Measurements from ENCODE around the gene AFAP1.

The AFAP1 gene

GRCh38 chr4:7785017-7785416 is 154.6 kb downstream of the AFAP1 start:
- no peak overlapping the region for H3K4ac ChIP-seq (ENCODE audit: low read depth, low read length)
- H4K8ac ChIP-seq (ENCODE audit: low read depth, low read length): no peak overlapping the region
- no peak overlapping the region for H3K23ac ChIP-seq (ENCODE audit: low read length)
- H3K9me3 ChIP-seq (ENCODE audit: insufficient read depth, low read depth, low read length): no peaks in the 10 kb centered on the region
- H4K91ac ChIP-seq (ENCODE audit: low read depth, low read length): no peak overlapping the region
- no peak overlapping the region for H3K4me2 ChIP-seq (ENCODE audit: low read length)
- no peak overlapping the region for H2AFZ ChIP-seq (ENCODE audit: insufficient read depth, low read length, poor library complexity)
- no peak overlapping the region for H3K14ac ChIP-seq (ENCODE audit: low read length)
- no CpG with 5 or more reads among the region's 11 CpGs for WGBS (ENCODE audit: extremely low coverage, insufficient coverage, insufficient read length)
- no peak overlapping the region for H2AK5ac ChIP-seq (ENCODE audit: low read length)
- peaks cover 20 to 27% of the 10 kb centered on the region in 2 experiments for H3K36me3 ChIP-seq (ENCODE audit: control insufficient read depth in 1 of 2, insufficient read depth in 2 of 2, low read length in 2 of 2)
- H2BK120ac ChIP-seq (ENCODE audit: insufficient read depth, low read length, poor library complexity): no peak overlapping the region
- no peaks in the 10 kb centered on the region for H3K27me3 ChIP-seq (ENCODE audit: insufficient read depth, low read length)
- H2BK12ac ChIP-seq (ENCODE audit: low read length): no peak overlapping the region
- no peak overlapping the region for H3K4me3 ChIP-seq (ENCODE audit: low read depth, low read length)
- no peak overlapping the region for H3K27ac ChIP-seq (ENCODE audit: low read depth, low read length)
- peak; percentile 21 to 62 for DNase-seq
- no peak overlapping the region for H2BK5ac ChIP-seq (ENCODE audit: low read depth, low read length, poor library complexity)
- peaks cover 9 to 10% of the 10 kb centered on the region in 2 experiments for H3K4me1 ChIP-seq (ENCODE audit: control insufficient read depth in 1 of 2, insufficient read depth in 2 of 2, low read length in 2 of 2)
- no peak overlapping the region for H3K18ac ChIP-seq (ENCODE audit: low read length)
- H3K79me1 ChIP-seq (ENCODE audit: low read length): peaks cover 4% of the 10 kb centered on the region
- no peak overlapping the region for H3K9ac ChIP-seq (ENCODE audit: low read length)
- no peak overlapping the region for H4K12ac ChIP-seq (ENCODE audit: low read depth, low read length)
- H3K79me2 ChIP-seq (ENCODE audit: control insufficient read depth, insufficient read depth, low read length, poor library complexity): peaks cover 2% of the 10 kb centered on the region

DNA sequence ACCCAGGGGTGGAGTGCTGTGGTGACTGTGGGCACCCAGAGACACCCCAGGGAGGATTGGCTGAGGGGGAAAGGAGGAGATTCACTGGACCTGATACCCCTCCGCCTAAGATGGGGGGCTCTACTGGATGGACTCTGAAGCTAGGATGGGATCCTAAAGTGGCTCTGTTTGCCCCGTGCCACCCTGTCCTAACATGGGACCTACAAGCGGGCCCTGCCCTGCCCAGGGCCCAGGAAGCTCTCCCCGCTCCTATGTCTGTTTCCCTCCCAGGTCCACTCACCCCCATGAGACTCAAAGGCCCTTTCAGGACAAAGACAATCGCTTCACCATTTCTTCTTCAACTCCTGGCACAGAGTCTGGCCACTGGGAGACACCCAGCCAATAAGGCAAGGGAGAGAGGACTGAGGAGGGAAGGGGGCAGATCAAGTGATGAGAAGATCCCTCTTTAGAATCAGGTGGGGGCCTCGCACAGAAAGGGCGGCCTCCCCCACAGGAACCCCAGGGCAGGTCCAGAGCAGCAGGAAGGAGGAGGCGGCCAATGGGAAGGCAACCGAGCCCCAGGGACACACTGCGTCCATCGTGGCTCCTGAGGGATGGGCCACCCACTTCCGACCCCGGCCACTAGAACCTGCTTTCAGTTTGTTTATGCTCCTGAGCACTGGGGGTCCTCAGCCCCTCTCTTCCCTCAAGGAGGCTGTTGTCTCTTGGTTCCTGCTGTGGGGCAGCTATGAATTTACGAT is 155.4 kb downstream of the AFAP1 start:
- H4K91ac ChIP-seq (ENCODE audit: low read depth, low read length): peak overlapping the region; percentile 74
- H3K36me3 ChIP-seq (ENCODE audit: control insufficient read depth in 1 of 2, insufficient read depth in 2 of 2, low read length in 2 of 2): peaks cover 20 to 27% of the 10 kb centered on the region in 2 experiments
- H3K4me1 ChIP-seq (ENCODE audit: control insufficient read depth in 1 of 2, insufficient read depth in 2 of 2, low read length in 2 of 2): peaks cover 9 to 10% of the 10 kb centered on the region in 2 experiments
- peak overlapping the region; percentile 41 for H2BK5ac ChIP-seq (ENCODE audit: low read depth, low read length, poor library complexity)
- peaks cover 2% of the 10 kb centered on the region for H3K79me2 ChIP-seq (ENCODE audit: control insufficient read depth, insufficient read depth, low read length, poor library complexity)
- no peaks in the 10 kb centered on the region for H3K9me3 ChIP-seq (ENCODE audit: insufficient read depth, low read depth, low read length)
- no peak overlapping the region for H3K23ac ChIP-seq (ENCODE audit: low read length)
- WGBS (ENCODE audit: extremely low coverage, insufficient coverage, insufficient read length): no CpG with 5 or more reads among the region's 14 CpGs
- H3K27me3 ChIP-seq (ENCODE audit: insufficient read depth, low read length): no peaks in the 10 kb centered on the region
- H3K4me2 ChIP-seq (ENCODE audit: low read length): no peak overlapping the region
- peaks cover 4% of the 10 kb centered on the region for H3K79me1 ChIP-seq (ENCODE audit: low read length)
- no peak overlapping the region for H2AK5ac ChIP-seq (ENCODE audit: low read length)
- no peak overlapping the region for H3K4ac ChIP-seq (ENCODE audit: low read depth, low read length)
- no peak for DNase-seq
- H2BK12ac ChIP-seq (ENCODE audit: low read length): peak overlapping the region; percentile 15
- H3K18ac ChIP-seq (ENCODE audit: low read length): peak overlapping the region; percentile 67
- H4K8ac ChIP-seq (ENCODE audit: low read depth, low read length): no peak overlapping the region
- H3K27ac ChIP-seq (ENCODE audit: low read depth, low read length): peak overlapping the region; percentile 18
- H3K4me3 ChIP-seq (ENCODE audit: low read depth, low read length): no peak overlapping the region
- H2AFZ ChIP-seq (ENCODE audit: insufficient read depth, low read length, poor library complexity): no peak overlapping the region
- peak overlapping the region; percentile 29 for H3K14ac ChIP-seq (ENCODE audit: low read length)
- no peak overlapping the region for H4K12ac ChIP-seq (ENCODE audit: low read depth, low read length)
- peak overlapping the region; percentile 39 for H2BK120ac ChIP-seq (ENCODE audit: insufficient read depth, low read length, poor library complexity)
- no peak overlapping the region for H3K9ac ChIP-seq (ENCODE audit: low read length)

DNA sequence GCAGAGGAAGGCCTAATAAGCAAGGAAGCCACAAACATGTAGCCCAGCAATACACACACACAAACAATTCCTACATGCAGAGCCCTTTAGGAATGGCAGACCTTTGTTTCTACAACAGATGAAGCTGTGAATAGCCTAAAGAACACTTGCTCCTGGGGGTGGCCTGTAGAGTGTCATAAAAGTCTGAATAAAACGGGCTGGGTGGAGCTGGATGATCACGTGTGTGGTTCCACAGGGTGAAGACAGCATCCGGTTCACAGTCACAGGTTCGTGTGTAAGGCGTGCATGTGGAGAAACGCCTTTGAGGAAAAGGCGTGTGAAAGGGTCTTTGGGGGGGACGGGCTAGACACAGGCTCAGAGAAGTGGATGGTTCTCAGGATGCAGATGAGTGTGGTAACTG is 156.1 kb downstream of the AFAP1 start:
- Histone ChIP-seq H3K36me3 (ENCODE audit: control insufficient read depth in 1 of 2, insufficient read depth in 2 of 2, low read length in 2 of 2) (peaks cover 21 to 27% of the 10 kb centered on the region in 2 experiments), H2BK12ac (ENCODE audit: low read length) (no peak overlapping the region), H3K79me2 (ENCODE audit: control insufficient read depth, insufficient read depth, low read length, poor library complexity) (peaks cover 2% of the 10 kb centered on the region), H3K4me3 (ENCODE audit: low read depth, low read length) (no peak overlapping the region), H3K27me3 (ENCODE audit: insufficient read depth, low read length) (no peaks in the 10 kb centered on the region), H2BK120ac (ENCODE audit: insufficient read depth, low read length, poor library complexity) (no peak overlapping the region), H3K18ac (ENCODE audit: low read length) (peak overlapping the region; percentile 67), H2AK5ac (ENCODE audit: low read length) (no peak overlapping the region), H4K91ac (ENCODE audit: low read depth, low read length) (no peak overlapping the region), H3K79me1 (ENCODE audit: low read length) (peaks cover 4% of the 10 kb centered on the region), H3K9me3 (ENCODE audit: insufficient read depth, low read depth, low read length) (no peaks in the 10 kb centered on the region), H4K12ac (ENCODE audit: low read depth, low read length) (no peak overlapping the region), H2BK5ac (ENCODE audit: low read depth, low read length, poor library complexity) (no peak overlapping the region), H3K9ac (ENCODE audit: low read length) (no peak overlapping the region), H3K4me2 (ENCODE audit: low read length) (no peak overlapping the region), H4K8ac (ENCODE audit: low read depth, low read length) (no peak overlapping the region), H2AFZ (ENCODE audit: insufficient read depth, low read length, poor library complexity) (no peak overlapping the region), H3K4ac (ENCODE audit: low read depth, low read length) (no peak overlapping the region), H3K27ac (ENCODE audit: low read depth, low read length) (no peak overlapping the region), H3K4me1 (ENCODE audit: control insufficient read depth in 1 of 2, insufficient read depth in 2 of 2, low read length in 2 of 2) (peaks cover 9 to 10% of the 10 kb centered on the region in 2 experiments), H3K23ac (ENCODE audit: low read length) (no peak overlapping the region), H3K14ac (ENCODE audit: low read length) (no peak overlapping the region)
- no peak for DNase-seq
- WGBS (ENCODE audit: extremely low coverage, insufficient coverage, insufficient read length): no CpG with 5 or more reads among the region's 8 CpGs

- Histone ChIP-seq H2BK12ac (ENCODE audit: low read length) (no peak overlapping the region), H3K9ac (ENCODE audit: low read length) (no peak overlapping the region), H4K91ac (ENCODE audit: low read depth, low read length) (no peak overlapping the region), H3K14ac (ENCODE audit: low read length) (no peak overlapping the region), H3K79me1 (ENCODE audit: low read length) (peaks cover 4% of the 10 kb centered on the region), H2BK120ac (ENCODE audit: insufficient read depth, low read length, poor library complexity) (no peak overlapping the region), H4K8ac (ENCODE audit: low read depth, low read length) (no peak overlapping the region), H3K79me2 (ENCODE audit: control insufficient read depth, insufficient read depth, low read length, poor library complexity) (peaks cover 2% of the 10 kb centered on the region), H2BK5ac (ENCODE audit: low read depth, low read length, poor library complexity) (no peak overlapping the region), H2AK5ac (ENCODE audit: low read length) (no peak overlapping the region), H2AFZ (ENCODE audit: insufficient read depth, low read length, poor library complexity) (no peak overlapping the region), H3K4me2 (ENCODE audit: low read length) (no peak overlapping the region), H3K27ac (ENCODE audit: low read depth, low read length) (no peak overlapping the region), H3K4ac (ENCODE audit: low read depth, low read length) (no peak overlapping the region), H3K18ac (ENCODE audit: low read length) (no peak overlapping the region), H3K9me3 (ENCODE audit: insufficient read depth, low read depth, low read length) (no peaks in the 10 kb centered on the region), H4K12ac (ENCODE audit: low read depth, low read length) (no peak overlapping the region), H3K36me3 (ENCODE audit: control insufficient read depth in 1 of 2, insufficient read depth in 2 of 2, low read length in 2 of 2) (peaks cover 29 to 34% of the 10 kb centered on the region in 2 experiments), H3K4me1 (ENCODE audit: control insufficient read depth in 1 of 2, insufficient read depth in 2 of 2, low read length in 2 of 2) (peaks cover 9 to 10% of the 10 kb centered on the region in 2 experiments), H3K23ac (ENCODE audit: low read length) (no peak overlapping the region), H3K4me3 (ENCODE audit: low read depth, low read length) (no peak overlapping the region), H3K27me3 (ENCODE audit: insufficient read depth, low read length) (no peaks in the 10 kb centered on the region)
- DNase-seq: no peak
- WGBS (ENCODE audit: extremely low coverage, insufficient coverage, insufficient read length): no CpG with 5 or more reads among the region's 8 CpGs
These were observed 156.9 kb downstream of the AFAP1 start for GRCh38 chr4:7782783-7783182.
